CD4-positive, alpha-beta T cell treated with Interleukin-15 for 1 hour (primary cell): Measurements from ENCODE around the gene LHFPL3.
"Not testable (repeated sequence)": the region's sequence is repeated elsewhere in the genome, so short reads cannot be mapped to it uniquely, and the experiment has no call there.

Experiments
- DNase-seq: peaks from one replicate; pipeline ENCODE4 v3.0.0-alpha.2; 2020

Gene LHFPL3

DNA sequence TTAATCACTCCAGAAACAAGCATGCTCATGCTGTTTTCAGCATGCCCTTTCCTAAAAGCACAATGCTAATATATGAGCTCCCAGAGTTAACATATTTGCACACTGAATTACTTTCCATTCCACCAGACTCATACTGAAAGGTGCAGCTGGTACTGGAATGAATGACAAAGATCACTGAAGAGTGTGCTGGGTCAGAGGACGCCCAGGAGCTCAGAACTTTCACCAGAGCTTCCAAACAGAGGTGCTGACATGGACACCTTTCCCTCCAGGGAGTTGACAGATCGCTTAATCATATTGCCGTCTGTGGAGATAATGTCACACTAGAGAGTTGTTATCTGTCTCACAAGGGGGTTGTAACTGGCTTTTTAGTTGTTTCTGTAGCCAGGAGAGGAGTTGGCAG lies 292.9 kb downstream of the LHFPL3 start:
- DNase-seq = no peak

DNA sequence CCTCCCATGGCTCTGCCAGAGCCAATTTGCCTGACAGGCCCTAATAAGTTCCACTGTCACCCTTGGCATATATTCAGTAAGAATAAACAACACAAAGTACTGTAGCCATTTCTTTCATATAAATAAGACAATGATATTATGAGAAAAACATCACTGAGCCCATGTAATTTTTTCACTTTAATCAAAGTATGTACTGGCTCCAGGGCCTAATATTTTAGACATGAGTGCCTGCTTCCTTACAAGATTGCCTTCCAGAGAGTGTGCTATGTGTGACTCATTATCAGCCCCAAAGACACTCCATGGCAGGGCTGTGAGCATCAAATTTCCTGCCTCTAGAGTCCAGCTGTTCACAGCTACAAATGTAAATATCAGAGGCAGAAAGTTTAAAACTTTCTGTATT lies 297.6 kb downstream of the LHFPL3 start:
- no peak for DNase-seq

DNA sequence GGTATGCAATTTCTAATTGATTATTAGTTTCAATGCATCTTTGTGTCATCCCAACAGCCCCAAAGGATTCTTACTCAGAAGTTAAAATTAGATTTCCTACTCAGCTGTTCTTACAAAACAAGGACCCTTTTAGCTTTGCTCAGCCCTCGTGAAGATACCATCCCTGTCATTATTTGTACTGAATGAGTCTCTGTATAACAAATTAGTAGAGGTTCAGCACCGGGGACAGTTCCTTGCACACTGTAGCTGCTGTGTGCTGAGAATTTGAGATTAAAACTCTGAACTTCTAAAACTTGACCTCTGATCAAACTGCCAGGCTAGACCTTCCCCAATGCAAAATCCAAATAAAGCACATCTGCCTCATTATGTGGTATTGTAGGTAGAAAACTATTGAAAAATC lies 299.1 kb downstream of the LHFPL3 start:
- no peak for DNase-seq

DNA sequence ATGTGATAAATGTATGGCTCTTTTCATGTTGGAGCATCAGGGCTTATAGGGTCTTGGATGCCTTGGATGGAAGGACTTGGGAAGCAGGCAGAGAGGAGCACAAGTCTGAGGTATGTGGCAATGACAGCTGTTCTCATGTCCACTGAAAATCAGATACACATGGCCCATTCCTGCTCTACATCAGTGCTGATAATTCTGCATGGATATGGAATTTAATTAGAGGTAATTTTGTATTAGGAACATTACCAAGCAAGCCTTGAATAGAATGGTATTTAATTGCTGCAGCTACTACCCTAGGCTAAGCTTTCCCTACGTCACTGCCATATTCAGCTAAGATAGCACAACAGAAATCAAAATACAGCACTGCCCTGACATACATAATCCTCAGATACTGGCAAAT lies 299.6 kb downstream of the LHFPL3 start:
- no peak for DNase-seq

DNA sequence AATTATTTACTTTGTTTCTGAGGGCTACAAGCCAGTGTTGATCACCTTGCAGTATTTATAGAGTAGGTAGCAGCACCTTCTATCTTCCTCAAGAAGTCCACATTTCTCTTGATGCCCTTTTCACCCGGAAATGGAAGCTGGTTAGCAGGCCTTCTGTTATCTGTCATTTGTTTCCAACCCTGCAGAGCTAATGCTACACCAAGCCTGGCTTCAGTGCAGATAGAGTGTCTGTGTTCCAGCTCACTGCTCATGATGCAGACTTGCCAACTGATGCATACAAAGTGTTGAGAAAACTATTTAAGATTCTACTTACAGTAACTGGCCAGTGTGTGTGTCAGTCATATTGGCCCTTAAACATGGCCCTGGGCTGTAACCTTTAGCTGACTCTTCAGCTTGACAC lies 301.0 kb downstream of the LHFPL3 start:
- DNase-seq = no peak

DNA sequence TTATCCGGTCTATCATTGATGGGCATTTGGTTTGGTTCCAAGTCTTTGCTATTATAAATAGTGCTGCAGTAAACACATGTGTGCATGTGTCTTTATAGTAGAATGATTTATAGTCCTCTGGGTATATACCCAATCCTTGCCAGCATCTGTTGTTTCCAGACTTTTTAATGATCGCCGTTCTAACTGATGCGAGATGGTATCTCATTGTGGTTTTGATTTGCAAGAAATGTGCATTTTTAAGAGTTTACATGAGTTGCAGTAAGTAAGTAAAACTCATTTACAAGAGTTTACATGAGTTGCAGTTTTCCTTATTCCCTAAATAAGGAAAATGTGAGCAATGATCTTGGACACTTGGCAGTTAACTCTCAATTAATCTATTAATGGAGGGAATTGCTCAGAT lies 312.1 kb downstream of the LHFPL3 start:
- DNase-seq = no peak

DNA sequence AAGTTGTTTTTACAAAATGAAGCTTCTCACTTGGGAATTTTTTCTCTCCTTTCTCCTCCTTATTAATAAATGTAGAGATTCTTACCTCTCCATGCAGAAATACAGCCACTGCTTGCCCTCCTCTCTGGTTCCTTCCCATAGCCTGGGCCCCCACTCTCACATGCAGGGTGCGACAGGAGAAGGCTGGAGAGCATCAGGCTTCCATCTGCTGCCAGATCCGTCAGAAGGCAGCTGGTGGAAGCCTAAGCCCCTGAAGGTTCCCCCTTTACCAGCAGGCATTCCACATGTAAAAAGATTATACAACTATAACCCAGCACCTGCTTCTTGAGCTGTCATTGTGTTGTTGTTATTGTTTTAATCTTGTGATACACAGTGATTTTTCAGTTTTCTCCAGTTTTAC lies 314.2 kb downstream of the LHFPL3 start:
- DNase-seq = no peak

DNA sequence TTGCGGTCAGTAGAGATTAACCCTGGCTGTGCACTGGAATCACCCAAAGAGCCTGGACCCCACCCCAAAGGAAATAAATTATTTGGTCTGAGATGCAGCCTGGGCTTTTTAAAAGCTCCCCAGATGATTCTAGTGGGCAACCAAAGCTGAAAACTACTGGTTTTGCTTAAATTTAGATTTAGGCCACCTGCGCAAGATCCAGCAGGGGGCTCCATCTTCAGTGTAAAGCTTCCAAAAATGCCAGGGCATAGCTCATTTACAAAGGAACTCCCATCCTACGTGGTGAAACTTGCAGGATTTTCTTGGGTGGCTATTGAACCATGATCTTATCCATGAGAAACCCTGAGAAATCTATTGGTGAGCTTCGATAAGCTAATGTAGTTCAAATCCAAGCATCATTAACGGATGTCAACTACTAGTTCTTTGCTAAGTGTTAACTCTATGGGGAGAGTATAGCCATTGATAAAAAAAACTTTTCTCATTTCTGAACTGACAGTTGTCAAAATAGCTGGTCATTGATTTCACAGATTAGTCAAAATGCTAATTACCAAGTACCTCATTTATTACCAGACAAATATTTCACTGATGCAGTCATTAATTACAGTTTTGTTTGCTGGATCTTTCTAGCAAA lies 315.3 kb downstream of the LHFPL3 start:
- no peak for DNase-seq

DNA sequence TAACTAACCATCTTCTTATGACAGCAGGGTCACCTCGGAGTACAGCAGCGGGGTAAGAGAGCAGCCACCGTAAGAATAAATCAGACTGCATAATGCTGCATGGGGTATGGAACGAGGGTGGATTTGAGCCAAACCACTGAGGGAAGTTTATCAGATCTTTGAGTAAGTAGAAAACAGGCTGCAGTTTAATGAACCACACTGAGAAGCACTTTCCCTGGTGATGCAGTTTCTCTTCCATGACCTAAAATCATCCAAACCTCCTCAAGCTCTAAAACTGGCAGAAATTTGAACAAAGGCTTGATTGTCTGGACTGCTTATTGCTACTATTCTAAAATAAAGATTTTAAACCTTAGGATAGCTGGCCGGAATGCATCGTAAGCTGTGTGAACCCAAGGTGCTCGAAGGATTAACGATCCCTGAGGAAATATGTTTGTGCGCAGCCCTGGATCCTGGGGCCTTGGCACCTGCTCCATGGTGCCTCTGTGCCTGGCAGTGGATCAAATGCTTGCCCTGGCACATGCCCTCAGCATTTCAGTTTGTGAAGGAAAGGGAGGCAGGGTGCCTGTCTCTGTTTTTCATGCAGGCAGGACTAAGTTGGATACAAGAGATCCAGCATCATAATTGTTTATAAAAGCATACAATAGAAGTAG lies 322.7 kb downstream of the LHFPL3 start:
- DNase-seq = no peak

DNA sequence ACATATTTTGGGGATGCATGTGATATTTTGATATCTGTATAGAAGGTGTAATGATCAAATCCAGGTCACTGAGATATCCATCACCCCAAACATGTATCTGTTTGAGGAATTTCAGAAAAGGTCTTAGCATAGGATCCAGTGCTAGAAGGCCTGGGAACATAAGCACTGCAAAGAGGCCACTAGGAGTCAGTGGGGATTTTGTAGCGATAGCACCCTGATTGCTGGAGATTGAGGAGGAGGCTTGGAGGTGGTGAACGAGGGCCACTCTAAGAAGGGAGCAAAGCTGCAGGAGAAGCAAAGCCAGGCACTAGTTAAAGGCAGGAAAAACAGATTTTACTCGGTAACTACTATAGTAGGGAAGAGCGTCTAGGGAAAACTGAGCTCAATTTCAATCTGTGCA lies 324.0 kb downstream of the LHFPL3 start:
- DNase-seq = no peak

DNA sequence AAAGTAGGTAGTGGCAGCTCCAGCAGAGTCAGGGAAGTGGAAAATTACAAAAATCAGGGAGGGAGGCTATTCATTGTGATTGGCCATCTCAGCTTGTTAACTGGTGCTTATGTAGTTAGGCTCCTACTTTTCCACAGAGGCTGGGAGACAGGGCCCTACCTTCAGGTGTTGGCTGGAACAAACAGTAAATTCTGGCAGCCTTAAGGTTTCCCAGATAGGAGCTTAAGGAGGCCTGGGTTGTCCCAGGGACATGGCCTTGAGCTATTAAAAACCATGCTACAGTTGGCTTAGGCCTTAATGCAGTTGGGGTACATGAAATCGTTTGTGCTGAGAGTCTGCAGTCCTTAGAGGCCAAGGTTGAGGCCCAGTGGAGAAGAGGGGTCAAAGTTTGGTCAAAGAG lies 324.5 kb downstream of the LHFPL3 start:
- DNase-seq = no peak

DNA sequence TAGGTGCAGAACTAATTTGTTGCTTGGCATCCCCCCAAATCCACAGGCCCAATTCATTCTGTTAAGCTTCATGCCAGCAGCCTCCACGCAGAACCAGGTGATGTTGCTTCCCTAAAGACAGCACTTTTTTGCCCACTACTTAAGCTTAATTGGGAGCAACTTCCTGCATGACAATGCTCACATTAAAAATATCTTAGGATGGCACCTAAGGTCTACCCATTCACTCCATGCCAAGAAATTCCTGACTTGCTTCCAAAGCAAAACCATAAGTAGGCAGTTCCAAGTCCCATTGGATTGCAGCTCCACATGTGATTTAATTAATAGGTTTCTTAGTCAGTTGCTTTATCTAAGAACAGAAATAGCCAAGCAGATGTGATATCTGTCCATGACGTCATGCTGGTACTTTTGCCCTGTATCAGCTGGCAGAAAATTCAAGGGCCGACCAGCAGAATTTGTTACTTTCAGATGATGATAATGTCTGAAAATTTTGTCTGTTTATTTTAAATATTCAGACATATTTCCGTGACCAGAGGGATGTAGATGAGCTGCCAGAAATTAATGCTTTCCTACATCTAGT lies 325.5 kb downstream of the LHFPL3 start:
- no peak for DNase-seq

DNA sequence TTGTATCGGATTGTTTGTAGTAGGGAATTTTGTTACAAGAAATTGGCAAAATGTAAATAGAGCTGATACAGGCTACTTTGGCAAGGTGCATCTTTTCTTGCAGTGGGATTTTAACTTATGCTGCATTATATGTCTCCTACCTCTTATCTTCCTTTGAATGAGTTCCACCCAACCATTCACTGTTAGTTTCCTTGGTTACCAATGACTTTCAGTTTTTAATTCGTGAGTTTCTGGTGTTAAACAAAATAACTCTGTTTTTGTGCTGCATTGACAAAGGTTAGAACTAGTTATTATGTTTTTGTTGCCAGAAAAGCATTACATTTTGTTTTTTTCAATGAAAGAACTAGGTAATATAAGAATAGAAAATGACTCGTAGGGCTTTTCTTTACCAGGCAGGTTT lies 327.2 kb downstream of the LHFPL3 start:
- no peak for DNase-seq

DNA sequence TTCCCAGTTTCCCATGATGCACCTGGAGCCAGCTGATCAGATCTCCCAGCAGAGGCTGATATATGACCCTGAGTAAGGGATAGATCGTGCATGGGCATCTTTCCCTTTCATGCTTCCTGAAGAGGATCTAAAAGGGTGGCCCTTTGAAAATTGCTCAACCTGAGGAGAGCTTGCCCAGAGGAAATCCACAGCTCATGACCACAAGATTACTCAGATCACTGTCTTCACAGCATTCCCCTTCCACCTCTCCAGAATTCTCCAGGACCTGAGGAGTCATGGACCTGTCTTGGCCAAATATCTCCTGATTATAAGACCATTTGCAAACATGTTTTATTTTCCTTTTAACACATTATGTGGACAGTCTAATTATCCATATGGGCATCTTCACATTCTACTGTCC lies 328.1 kb downstream of the LHFPL3 start:
- DNase-seq = no peak

DNA sequence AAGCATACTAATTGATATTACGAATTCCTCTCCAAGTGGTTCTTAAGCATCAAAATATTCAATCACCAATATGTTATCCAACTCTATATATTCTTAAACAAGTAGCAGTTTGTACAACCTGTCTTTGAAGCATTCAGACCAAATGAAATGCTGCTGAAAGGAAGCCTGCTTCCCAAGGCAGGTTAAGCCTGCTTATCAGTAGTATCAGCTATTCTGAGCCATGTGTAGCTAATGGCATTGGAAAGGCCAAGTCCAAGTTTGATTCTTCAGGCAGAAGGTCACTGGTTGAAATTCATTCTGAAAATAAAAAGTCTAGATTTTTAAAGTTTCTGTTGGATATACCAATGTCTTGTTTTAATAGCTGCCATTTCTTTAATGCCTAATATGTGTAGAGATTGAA lies 328.7 kb downstream of the LHFPL3 start:
- no peak for DNase-seq

DNA sequence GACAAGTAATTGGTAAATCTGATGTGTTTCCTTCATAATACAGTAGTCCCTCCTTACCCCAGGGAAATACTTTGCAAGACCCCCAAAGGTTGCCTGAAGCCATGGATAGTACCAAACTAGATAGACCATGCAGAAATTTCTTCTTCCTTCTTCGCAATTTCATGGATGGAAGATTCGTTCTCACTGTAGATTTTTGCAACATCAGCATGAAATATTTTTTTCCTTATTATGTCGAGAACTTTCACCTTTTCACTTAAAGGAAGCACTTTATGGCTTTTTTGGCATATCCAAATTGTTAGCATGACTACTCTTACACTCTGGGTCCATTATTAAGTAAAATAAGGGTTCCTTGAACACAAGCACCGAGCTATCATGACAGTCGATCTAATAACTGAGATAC lies 333.2 kb downstream of the LHFPL3 start:
- no peak for DNase-seq

DNA sequence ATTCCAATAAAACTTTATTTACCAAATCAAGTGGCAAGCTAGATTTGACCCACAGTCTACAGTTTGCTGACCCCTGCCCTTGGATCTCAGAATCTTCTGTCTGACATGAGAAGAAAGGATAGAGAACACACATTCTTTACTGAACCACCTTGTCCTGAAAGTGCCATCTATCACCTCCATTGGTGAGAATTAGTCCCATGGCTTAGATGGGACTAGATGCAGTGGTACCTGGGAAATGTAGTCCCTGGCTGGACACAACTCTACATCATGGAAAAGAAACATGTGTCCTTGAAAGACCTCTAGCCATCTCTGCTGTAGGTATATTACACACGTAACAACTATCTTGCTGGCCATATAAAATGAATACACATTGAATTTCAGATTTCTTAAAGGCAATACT lies 336.2 kb downstream of the LHFPL3 start:
- DNase-seq = no peak

DNA sequence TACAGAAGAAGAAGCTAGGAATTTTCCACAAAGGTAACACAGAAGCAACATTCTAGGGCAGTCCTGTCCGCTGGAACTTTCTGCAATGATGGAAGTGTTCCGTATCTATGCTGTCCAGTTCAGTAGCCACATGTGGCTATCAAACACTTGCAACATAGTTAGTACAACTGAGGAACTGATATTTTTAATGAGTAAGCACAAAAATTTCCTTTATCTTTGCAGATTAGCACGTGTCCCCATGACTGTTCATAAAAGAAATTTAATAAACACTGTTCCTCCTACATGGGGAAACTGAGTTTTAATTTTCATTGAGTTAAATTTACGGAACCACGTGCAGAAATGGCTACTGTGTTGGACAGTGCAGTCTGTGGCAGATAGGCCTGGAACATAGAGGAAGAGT lies 349.2 kb downstream of the LHFPL3 start:
- DNase-seq = no peak

DNA sequence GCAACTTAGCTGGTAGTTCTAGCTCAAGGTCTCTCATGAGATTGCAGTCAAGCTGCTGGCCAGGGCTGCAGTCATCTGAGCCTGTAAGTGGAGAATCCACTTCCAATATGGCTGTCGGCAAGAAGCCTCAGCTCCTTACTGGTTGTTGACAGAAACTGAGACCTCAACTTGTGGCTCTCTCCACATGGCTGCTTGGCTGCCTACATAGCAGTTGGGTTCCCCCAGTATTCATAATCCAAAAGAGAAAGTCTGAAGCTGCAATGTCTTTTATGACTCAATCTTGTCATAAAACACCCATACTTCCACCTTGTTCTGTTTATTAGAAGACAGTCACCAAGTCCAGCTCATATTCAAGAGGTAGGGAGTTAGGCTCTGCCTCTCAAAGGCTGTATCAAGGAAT lies 350.7 kb downstream of the LHFPL3 start:
- DNase-seq = no peak

DNA sequence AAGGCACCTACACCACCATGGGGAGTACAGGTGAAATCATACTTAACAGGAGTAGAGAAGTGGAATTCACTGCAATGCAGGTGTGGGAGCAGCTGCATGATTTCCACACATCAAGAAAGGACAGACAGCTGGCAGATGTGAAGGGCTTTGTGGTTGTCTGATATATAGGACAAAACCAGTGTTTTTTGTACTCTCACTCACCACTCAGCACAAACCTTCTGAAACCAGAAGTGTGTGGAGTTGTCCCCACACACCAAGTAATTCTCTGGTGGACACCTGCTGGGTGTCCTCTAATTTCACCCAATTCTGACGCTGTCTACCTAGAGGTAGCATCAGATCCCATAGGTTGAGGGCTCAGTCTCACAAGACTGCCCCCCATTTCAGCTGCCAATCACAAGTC lies 357.9 kb downstream of the LHFPL3 start:
- no peak for DNase-seq

DNA sequence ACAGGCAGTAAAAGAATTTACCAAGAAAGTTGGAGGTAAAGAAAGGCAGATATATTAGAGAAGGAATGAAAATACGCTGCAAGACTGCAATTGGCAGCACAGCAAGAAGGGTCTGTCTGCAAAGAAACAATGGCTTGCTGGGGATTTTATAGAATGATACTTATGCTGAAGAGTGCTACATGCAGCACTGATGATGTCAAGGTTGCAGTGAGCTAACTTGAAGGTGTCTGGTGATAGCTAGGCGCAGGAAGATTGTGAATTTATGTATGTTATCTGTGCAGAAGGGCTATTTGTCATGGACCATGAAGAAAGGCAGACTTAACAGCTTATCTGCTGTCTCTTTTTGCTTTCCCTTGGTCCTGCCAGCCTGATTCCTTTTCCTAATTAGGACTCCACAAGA lies 366.3 kb downstream of the LHFPL3 start:
- DNase-seq = no peak

DNA sequence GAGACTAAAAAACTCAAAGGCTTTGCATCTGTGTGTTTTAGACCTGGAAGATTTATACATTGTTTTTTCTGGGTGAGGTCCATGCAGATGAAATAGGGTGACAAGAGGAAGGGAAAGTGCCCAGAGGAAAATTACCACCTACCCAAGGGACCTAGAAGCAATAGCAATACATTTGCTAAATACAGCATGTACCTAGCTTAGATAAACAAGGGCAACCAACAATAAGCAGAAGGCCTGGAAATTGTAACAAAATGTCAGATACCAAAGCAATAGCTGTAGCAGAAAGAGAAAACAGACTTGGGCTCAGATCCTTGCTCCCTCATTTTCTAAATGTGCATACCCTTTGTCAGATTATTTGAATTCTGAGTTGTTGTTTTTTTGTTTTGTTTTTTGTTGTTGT lies 367.2 kb downstream of the LHFPL3 start:
- DNase-seq = no peak

DNA sequence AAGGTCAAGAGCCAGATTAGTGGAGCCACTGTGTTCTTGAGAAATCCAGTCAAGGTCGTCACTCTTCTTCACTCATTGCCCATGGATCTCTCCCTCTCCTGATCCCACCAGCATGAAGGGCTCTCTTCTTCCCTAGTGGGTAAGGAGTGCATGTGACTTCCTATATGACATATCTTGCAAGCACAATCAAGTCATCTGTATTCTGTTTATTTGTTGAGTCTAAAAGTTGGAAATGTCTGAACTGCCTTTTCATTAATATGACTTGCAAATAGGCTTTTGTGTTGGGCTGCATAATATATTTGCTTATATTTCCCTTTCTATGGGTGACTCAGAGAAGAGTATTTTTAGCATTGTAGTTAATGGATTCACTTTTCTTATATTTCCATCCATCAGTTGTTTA lies 371.9 kb downstream of the LHFPL3 start:
- no peak for DNase-seq

DNA sequence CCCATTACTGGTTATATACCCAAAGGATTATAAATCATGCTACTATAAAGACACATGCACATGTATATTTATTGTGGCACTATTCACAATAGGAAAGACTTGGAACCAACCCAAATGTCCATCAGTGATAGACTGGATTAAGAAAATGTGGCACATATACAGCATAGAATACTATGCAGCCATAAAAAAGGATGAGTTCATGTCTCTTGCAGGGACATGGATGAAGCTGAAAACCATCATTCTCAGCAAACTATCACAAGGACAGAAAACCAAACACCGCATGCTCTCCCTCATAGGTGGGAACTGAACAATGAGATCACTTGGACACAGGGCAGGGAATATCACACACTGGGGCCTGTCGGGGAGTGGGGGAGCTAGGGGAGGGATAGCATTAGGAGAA lies 392.6 kb downstream of the LHFPL3 start:
- not testable (repeated sequence) for DNase-seq

DNA sequence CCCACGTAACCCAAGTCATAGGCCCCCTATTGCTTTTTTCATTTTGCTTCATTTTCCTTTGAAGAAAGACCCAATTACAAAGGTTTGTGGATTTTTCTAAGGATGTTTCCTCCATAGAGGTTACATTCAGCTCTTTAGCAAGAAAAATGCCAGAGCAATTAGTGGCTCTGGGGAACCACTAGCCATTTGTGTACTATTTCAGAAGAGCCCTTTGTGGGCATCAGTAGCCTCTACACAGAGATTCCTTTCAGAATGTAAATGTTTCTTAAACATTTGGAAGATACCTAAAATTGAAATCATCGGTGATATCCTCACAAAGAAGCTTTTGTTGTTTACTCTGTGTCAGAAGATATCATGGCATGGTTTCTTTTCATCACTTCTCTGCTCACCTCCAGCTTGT lies 394.6 kb downstream of the LHFPL3 start:
- DNase-seq = no peak
